ENCODE data around the gene WDR54. TPM values are rescaled to one million over a fixed set of nuclear protein-coding genes. Genes with fewer than 3 reads are reported as not detected.
A peak's percentile ranks its signal among the peaks of the same experiment; 100 is the strongest.

The WDR54 gene
- total RNA-seq, 2 donors from 2014 or later = 33.6 to 42.8 TPM

DNA sequence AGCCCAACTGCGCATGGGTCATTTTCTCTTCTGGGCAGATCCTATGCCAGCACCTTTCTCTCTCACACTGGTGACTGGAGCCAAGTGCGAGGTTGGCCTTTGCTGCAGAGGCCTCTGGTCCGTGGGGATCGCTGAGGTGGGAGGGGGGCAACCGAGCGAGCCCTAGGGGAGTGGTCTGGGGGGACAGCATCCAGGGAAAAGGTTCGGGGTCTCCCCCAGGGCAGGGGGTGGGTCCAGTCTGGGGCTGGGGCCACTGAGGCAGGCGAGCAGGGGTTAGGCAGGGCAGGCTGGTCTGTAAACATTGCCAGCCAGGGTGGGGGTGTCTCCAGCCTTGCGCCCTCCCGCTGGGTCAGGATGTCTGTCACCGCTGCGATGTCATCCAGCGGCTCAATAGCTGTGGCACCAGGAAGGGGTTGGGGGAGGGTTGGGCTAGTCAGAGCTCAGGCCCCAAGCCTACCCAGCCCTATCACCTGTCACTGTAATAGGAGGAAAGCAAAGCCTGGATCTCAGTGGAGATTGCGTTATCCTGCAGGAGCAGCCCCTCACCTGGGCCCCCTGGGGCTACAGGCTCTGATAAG lies 4.7 kb downstream of the WDR54 start:
- peaks cover 21% of the 10 kb centered on the region for H3K4me1 Mint-ChIP-seq
- ATAC-seq = no peak
- no peak overlapping the region for H3K4me3 Mint-ChIP-seq
- no peak overlapping the region for H3K27ac Mint-ChIP-seq
- H3K9me3 ChIP-seq (ENCODE audit: control insufficient read depth, low read length, poor library complexity, severe bottlenecking) = no peaks in the 10 kb centered on the region
- DNase-seq = no peak
- peaks cover 3% of the 10 kb centered on the region for H3K36me3 Mint-ChIP-seq (ENCODE audit: low read depth)
- H3K27me3 Mint-ChIP-seq = no peaks in the 10 kb centered on the region

DNA sequence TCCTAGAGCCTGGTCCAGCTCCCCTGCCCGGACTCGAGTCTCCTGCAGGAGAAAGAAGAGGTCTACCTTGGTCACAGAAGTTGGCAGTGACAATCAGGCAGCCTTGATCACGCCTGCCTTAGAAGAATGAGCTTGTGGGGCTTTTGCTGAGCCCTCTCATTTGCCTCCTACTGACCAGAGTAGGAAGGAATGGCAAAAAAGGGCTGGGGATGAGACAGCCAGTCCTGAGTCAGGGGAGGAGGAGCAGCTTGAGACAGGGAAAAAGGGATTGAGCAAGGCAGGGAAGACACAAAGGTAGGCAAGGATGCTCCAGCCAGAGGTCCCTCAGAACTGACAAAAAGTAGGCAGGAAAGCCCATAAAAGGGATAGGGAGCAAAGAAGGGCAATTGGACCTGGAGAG lies 6.0 kb downstream of the WDR54 start:
- H3K4me3 Mint-ChIP-seq = no peak overlapping the region
- H3K27me3 Mint-ChIP-seq = no peaks in the 10 kb centered on the region
- DNase-seq = no peak
- peaks cover 10% of the 10 kb centered on the region for H3K4me1 Mint-ChIP-seq
- H3K27ac Mint-ChIP-seq = peak overlapping the region; percentile 90
- H3K36me3 Mint-ChIP-seq (ENCODE audit: low read depth) = peaks cover 3% of the 10 kb centered on the region
- no peaks in the 10 kb centered on the region for H3K9me3 ChIP-seq (ENCODE audit: control insufficient read depth, low read length, poor library complexity, severe bottlenecking)
- ATAC-seq = no peak

GRCh38 chr2:74428675-74429074 lies 7.1 kb downstream of the WDR54 start:
- H3K4me3 Mint-ChIP-seq = no peak overlapping the region
- H3K4me1 Mint-ChIP-seq = peaks cover under 1% of the 10 kb centered on the region
- H3K27ac Mint-ChIP-seq = no peak overlapping the region
- ATAC-seq (no peak), DNase-seq (no peak)
- no peaks in the 10 kb centered on the region for H3K9me3 ChIP-seq (ENCODE audit: control insufficient read depth, low read length, poor library complexity, severe bottlenecking)
- H3K27me3 Mint-ChIP-seq = no peaks in the 10 kb centered on the region
- H3K36me3 Mint-ChIP-seq (ENCODE audit: low read depth) = no peaks in the 10 kb centered on the region

- H3K4me1 Mint-ChIP-seq = no peaks in the 10 kb centered on the region
- no peaks in the 10 kb centered on the region for H3K9me3 ChIP-seq (ENCODE audit: control insufficient read depth, low read length, poor library complexity, severe bottlenecking)
- DNase-seq = no peak
- H3K27ac Mint-ChIP-seq = no peak overlapping the region
- no peak for ATAC-seq
- H3K36me3 Mint-ChIP-seq (ENCODE audit: low read depth) = no peaks in the 10 kb centered on the region
- no peak overlapping the region for H3K4me3 Mint-ChIP-seq
- H3K27me3 Mint-ChIP-seq = no peaks in the 10 kb centered on the region
Measured at GRCh38 chr2:74429487-74430451, 8.2 kb downstream of the WDR54 start.

DNA sequence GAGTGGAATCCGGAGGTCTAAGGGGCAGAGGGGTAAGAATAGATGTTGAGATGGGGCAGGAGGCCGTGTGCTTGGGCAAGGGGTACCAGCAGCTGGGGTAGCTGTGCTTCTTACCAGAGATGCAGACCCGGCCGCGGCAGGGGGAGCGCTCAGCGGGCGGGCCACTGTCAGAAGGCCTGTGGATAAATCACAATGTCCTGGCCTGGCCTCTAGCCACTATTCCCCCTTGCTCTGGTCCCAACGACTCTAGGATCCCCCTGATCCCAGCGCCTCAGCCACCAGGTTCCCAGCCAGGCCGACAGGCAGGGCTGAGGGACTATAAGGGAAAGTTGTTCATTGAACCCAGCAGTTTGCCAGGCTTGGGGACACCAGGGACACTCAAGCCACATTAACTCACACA lies 9.0 kb downstream of the WDR54 start:
- DNase-seq = no peak
- ATAC-seq = no peak
- H3K4me3 Mint-ChIP-seq = no peak overlapping the region
- no peaks in the 10 kb centered on the region for H3K9me3 ChIP-seq (ENCODE audit: control insufficient read depth, low read length, poor library complexity, severe bottlenecking)
- no peaks in the 10 kb centered on the region for H3K27me3 Mint-ChIP-seq
- H3K36me3 Mint-ChIP-seq (ENCODE audit: low read depth) = no peaks in the 10 kb centered on the region
- H3K4me1 Mint-ChIP-seq = no peaks in the 10 kb centered on the region
- no peak overlapping the region for H3K27ac Mint-ChIP-seq

DNA sequence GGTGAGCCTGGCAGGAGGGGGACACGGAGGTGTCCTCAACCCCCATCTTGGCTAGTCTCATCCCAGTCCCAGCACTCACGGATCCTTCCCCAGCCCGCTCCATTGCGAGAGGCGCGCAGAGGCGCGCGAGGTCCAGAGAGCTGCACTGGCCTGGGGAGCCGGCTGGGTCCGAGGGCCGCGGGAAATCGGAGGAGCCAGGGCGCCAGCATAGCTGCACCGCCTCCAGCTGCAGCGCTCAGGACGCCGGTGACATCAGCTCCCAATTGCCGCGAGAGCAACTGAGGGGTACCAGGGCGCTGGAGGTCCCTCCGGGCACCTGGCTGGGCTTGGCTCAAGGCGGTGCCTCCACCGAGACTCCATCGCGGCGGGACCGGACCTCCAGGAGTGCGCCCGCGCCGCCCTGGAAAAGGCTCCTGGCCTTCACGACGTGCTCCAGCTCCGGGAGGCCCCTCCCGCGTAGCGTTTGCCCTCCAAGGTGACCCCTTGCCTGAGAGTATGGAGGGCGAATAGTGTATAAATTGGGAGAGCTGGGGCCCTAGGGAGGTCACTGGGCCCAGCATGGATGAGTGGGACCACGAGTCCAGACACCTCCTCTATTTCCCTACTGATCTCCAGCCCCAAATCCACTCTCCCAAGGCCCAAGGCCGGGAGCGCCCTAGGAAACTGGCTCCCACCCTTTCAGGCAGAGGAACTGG lies 14.7 kb downstream of the WDR54 start:
- H3K27me3 Mint-ChIP-seq = peaks cover 34% of the 10 kb centered on the region
- H3K36me3 Mint-ChIP-seq (ENCODE audit: low read depth) = peaks cover 9% of the 10 kb centered on the region
- H3K4me3 Mint-ChIP-seq = no peak overlapping the region
- H3K9me3 ChIP-seq (ENCODE audit: control insufficient read depth, low read length, poor library complexity, severe bottlenecking) = no peaks in the 10 kb centered on the region
- peaks cover 6% of the 10 kb centered on the region for H3K4me1 Mint-ChIP-seq
- no peak for DNase-seq
- ATAC-seq = no peak
- no peak overlapping the region for H3K27ac Mint-ChIP-seq

DNA sequence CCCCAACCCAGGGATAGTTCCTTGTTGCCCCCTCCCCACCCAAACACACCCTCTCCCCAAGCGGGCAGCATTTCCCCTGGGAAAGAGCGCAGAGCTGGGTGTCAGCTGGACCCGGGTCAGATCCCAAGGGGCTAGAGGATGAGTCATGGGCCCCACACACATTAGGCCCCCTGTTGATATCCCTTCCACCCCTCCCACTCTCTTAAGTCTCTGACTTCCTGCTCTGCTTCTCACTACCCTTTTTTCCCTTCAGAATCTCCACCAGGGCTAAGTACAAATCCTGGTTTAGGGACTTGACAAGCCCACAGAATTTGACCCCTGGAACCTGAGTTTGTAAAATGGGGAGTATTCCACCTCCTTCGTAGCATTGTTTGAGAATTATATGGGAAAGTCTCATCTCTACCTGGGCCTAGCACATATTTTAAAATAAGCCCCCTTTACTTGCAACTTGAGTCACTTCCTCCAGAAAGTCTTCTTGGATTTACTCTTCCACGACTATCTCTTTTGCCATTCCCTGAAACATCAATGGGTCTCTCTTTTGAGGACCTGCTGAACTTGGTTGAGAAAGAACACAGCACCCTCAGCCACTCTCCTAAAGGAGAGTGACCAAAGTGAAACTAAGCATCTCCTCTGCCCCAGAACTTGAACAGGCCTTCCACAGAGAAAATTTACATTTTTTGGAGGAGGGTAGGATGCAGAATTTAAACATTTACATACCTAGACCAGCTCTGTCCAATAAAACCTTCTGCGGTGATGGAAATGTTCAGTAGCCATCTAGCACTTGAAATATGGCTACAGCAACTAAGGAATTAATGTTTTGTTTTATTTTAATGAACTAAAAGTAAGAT lies 15.5 kb downstream of the WDR54 start:
- Mint-ChIP-seq H3K4me1 (peaks cover 6% of the 10 kb centered on the region), H3K27me3 (peaks cover 35% of the 10 kb centered on the region), H3K4me3 (no peak overlapping the region), H3K36me3 (ENCODE audit: low read depth) (peaks cover 9% of the 10 kb centered on the region), H3K27ac (no peak overlapping the region)
- no peaks in the 10 kb centered on the region for H3K9me3 ChIP-seq (ENCODE audit: control insufficient read depth, low read length, poor library complexity, severe bottlenecking)
- DNase-seq = no peak
- ATAC-seq = no peak

DNA sequence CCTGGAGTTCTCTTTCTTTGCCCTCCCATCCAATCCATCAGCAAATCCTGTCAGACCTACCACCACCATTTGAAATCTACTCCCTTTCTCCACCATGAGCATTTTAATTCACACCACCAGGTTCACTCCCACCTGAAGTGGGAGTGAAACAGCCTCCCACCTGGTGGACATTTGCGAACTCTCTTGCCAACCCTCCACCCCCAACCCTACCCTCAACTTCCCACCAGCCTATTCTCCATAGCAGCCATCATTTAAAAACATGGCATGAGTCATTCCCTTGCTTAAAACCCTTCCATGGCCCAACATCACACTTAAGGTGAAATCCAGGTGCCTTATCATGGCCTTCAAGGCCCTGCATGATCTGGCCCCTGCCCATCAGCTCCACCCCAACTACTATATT lies 16.7 kb downstream of the WDR54 start:
- peaks cover 9% of the 10 kb centered on the region for H3K36me3 Mint-ChIP-seq (ENCODE audit: low read depth)
- peaks cover 9% of the 10 kb centered on the region for H3K4me1 Mint-ChIP-seq
- peaks cover 40% of the 10 kb centered on the region for H3K27me3 Mint-ChIP-seq
- no peak overlapping the region for H3K4me3 Mint-ChIP-seq
- DNase-seq (no peak), ATAC-seq (no peak)
- no peaks in the 10 kb centered on the region for H3K9me3 ChIP-seq (ENCODE audit: control insufficient read depth, low read length, poor library complexity, severe bottlenecking)
- H3K27ac Mint-ChIP-seq = no peak overlapping the region

DNA sequence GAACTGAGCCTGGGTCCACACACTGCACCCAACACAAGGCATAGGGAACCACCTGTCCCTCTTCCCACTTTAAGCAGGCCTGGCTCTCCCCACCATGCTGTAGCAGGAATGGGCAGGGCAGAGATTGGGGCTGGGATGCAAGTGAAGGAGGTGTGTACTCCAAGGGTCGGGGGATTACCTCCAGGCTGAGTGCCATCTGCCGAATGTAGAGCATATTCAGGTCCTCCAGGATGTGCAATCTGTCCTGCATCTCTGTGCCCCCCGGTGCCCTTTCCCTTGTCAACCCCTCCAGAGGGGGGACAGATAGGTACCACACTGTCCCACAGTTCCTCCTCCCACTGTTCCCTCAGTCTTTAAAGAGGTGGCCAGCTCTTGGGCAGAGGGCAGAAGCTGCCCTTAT lies 17.8 kb downstream of the WDR54 start:
- peaks cover 9% of the 10 kb centered on the region for H3K4me1 Mint-ChIP-seq
- H3K4me3 Mint-ChIP-seq = no peak overlapping the region

DNA sequence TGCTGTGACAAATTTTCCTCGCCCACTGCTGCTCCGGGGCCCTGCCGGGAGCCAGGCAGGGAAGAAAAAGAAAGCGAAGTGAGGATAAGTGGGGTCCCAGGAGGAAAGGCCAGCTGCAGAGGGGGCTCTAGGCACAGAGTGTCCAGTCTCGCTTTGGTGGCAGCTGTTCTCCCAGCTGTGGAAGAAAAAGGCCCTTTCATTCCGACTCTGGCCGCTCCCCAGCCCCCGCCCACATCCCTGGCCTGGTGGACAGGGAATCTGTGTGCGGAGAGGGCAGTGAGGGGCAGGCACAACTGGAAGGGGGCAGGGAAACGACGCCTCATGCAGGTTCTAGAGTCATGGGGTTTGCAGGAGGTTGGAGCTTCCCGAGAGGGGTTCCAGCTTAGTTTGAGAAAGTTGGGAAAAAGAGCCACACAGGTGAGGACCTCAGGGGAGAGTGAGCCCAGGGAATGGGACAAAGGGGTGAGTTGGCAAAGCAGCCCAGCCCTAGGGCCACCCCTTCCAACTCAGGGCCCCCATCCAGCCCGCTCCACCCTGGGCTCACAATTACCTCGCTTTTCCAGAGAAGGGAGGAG lies 18.4 kb downstream of the WDR54 start:
- no peak for DNase-seq

More for the DNA sequence above, 17.8 kb downstream of the WDR54 start:
- DNase-seq (no peak), ATAC-seq (no peak)
- Mint-ChIP-seq H3K36me3 (ENCODE audit: low read depth) (peaks cover 9% of the 10 kb centered on the region), H3K27ac (no peak overlapping the region), H3K27me3 (peaks cover 46% of the 10 kb centered on the region)
- H3K9me3 ChIP-seq (ENCODE audit: control insufficient read depth, low read length, poor library complexity, severe bottlenecking) = no peaks in the 10 kb centered on the region

GRCh38 chr2:74440378-74441169 lies 19.0 kb downstream of the WDR54 start:
- peak overlapping the region; percentile 63 for H3K4me3 Mint-ChIP-seq
- H3K27me3 Mint-ChIP-seq = peaks cover 56% of the 10 kb centered on the region
- peaks cover 9% of the 10 kb centered on the region for H3K4me1 Mint-ChIP-seq
- H3K9me3 ChIP-seq (ENCODE audit: control insufficient read depth, low read length, poor library complexity, severe bottlenecking) = no peaks in the 10 kb centered on the region
- H3K36me3 Mint-ChIP-seq (ENCODE audit: low read depth) = peaks cover 9% of the 10 kb centered on the region
- peak overlapping the region; percentile 34 for H3K27ac Mint-ChIP-seq
- DNase-seq = peak in 1 of 3 donors; percentile 26
- peak; percentile 75 for ATAC-seq

More for the DNA sequence above, 18.4 kb downstream of the WDR54 start:
- ATAC-seq = no peak
- Mint-ChIP-seq H3K4me1 (peaks cover 9% of the 10 kb centered on the region), H3K4me3 (no peak overlapping the region), H3K27ac (no peak overlapping the region), H3K36me3 (ENCODE audit: low read depth) (peaks cover 9% of the 10 kb centered on the region), H3K27me3 (peaks cover 52% of the 10 kb centered on the region)
- H3K9me3 ChIP-seq (ENCODE audit: control insufficient read depth, low read length, poor library complexity, severe bottlenecking) = no peaks in the 10 kb centered on the region

- ATAC-seq (peak; percentile 62), DNase-seq (no peak)
- peaks cover 56% of the 10 kb centered on the region for H3K27me3 Mint-ChIP-seq
- H3K27ac Mint-ChIP-seq = peak overlapping the region; percentile 34
- H3K4me1 Mint-ChIP-seq = peaks cover 9% of the 10 kb centered on the region
- no peaks in the 10 kb centered on the region for H3K9me3 ChIP-seq (ENCODE audit: control insufficient read depth, low read length, poor library complexity, severe bottlenecking)
- H3K36me3 Mint-ChIP-seq (ENCODE audit: low read depth) = peaks cover 9% of the 10 kb centered on the region
- peak overlapping the region; percentile 63 for H3K4me3 Mint-ChIP-seq
Measured at GRCh38 chr2:74441170-74441689, 19.7 kb downstream of the WDR54 start.

All from T-helper 17 cell (primary cell).